HG02610 (cell line): ENCODE results near the gene PCDHAC1.
"Not testable (repeated sequence)": the region's sequence is repeated elsewhere in the genome, so short reads cannot be mapped to it uniquely, and the experiment has no call there.

Experiments used
- ATAC-seq: cut with Tn5 transposase; IDR thresholded peaks from one replicate; pipeline ENCODE4 v1.9.1; 2021; ENCODE audit warnings: mild to moderate bottlenecking, moderate library complexity; ENCODE audit not compliant: unreplicated experiment

The PCDHAC1 gene, protein sequence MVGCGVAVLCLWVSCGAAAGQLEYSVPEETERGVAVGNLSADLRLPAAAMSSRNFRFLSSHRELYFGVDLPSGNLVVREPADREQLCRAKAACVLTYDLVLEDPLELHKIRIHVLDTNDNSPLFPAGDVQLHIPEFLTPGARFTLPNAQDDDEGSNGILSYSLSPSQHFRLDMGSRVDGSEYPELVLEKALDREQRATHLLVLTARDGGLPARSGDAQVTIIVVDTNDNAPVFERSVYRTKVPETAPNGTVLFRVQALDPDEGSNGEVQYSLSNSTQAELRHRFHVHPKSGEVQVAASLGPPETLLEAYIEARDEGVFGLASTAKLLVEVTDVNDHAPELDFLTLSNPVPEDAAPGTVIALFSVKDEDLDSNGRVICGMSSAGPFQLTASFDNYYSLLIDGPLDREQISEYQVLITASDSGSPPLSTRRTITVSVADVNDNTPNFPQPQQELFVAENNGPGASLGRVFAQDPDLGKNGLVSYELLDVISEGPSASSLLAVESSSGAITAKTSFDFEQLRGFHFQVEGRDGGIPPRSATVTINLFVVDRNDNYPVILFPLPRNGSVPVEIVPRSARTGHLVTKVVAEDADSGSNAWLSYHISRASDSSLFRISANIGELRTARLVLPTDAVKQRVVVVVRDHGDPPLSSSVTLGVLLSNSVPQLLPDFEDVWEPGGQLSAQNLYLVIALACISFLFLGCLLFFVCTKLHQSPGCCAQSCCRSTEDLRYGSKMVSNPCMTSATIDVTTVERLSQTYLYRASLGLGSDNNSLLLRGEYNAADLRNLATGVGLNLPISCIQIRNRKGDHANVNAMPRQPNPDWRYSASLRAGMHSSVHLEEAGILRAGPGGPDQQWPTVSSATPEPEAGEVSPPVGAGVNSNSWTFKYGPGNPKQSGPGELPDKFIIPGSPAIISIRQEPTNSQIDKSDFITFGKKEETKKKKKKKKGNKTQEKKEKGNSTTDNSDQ

DNA sequence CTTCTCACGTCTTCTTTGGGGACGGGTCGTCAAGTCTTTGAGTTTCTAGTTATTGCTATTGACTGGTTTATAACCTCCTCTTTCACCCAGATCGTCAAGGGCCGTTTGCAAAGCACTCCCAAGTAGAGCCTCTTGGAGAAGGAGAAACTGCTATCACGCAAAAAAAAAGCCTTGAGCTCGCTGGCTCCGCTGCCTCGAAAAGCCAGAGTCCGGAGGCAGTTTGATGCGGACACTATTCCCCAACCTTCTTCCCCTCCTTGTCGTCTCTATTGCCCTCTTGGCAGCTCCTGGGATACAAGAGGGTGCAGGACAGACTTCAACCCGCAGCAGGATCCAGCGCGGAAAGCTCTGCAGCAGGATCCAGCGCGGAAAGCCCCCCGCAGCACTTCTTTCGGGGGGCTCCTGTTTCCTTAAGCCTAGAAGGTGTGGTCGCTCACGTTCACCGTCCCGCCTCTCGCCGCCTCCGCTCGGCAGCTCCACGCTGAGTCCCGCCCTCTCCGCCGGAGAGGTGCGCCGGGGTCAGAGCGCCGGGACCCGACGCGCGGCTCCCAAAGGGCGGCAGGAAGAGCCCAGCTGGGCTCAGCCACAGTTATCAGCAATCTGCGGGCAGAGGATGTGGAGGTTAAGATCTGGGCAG, at the start of gene PCDHAC1:
PCDHAC1 (plus strand) TSS at position 494 of the 637 bp plus-strand sequence. CDS start 594 bp downstream, outside the sequence.
- no peak for ATAC-seq

DNA sequence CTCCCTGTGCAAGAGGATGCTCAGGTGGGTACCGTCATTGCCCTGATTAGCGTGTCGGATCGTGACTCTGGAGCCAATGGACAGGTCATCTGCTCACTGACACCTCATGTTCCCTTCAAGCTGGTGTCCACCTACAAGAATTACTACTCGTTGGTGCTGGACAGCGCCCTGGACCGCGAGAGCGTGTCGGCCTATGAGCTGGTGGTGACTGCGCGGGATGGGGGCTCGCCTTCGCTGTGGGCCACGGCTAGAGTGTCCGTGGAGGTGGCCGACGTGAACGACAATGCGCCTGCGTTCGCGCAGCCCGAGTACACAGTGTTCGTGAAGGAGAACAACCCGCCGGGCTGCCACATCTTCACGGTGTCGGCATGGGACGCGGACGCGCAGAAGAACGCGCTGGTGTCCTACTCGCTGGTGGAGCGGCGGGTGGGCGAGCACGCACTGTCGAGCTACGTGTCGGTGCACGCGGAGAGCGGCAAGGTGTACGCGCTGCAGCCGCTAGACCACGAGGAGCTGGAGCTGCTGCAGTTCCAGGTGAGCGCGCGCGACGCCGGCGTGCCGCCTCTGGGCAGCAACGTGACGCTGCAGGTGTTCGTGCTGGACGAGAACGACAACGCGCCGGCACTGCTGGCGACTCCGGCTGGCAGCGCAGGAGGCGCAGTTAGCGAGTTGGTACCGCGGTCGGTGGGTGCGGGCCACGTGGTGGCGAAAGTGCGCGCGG, 49.4 kb upstream of the PCDHAC1 start:
- ATAC-seq: not testable (repeated sequence)

DNA sequence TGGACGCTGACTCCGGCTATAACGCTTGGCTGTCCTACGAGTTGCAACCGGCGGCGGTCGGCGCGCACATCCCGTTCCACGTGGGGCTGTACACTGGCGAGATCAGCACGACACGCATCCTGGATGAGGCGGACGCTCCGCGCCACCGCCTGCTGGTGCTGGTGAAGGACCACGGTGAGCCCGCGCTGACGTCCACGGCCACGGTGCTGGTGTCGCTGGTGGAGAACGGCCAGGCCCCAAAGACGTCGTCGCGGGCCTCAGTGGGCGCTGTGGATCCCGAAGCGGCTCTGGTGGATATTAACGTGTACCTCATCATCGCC, 48.9 kb upstream of the PCDHAC1 start:
- no peak for ATAC-seq

DNA sequence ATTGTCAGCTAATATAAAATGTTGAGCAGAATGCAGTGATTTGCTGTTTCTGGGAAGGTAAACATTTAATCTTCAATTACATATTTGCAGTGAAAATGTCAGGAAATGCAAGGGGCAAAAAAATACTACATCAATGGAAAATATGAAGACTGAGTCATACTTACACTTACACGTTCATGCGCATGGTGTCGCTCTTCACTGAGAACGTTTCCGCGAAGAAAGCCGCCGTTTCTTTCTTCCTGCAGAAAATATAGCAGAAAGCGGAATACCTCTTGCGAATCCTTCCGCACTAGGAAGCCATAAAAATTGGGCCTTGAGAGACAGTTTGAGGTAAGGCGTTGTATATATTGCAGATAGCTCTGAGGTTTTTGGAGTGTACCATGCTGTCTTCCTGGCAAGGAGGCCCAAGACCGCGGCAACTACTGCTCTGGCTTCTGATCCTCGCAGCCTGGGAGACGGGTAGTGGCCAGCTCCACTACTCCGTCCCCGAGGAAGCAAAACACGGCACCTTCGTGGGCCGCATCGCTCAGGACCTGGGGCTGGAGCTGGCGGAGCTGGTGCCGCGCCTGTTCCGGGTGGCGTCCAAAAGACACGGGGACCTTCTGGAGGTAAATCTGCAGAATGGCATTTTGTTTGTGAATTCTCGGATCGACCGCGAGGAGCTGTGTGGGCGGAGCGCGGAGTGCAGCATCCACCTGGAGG, 44.1 kb upstream of the PCDHAC1 start, which contains the start of gene PCDHA13:
PCDHA13 (plus strand) TSS at position 236 of the 702 bp plus-strand sequence; CDS start at position 381, 145 bp downstream.
- no peak for ATAC-seq

DNA sequence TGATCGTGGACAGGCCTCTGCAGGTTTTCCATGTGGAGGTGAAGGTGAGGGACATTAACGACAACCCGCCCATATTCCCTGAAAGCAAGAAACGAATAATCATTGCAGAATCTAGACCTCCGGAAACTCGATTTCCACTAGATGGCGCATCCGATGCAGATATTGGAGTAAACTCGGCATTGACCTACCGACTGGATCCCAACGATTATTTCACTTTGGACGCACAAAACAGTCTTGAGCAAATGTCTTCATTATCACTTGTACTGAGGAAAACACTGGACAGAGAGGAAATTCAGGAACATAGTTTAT, 43.6 kb upstream of the PCDHAC1 start:
- no peak for ATAC-seq

DNA sequence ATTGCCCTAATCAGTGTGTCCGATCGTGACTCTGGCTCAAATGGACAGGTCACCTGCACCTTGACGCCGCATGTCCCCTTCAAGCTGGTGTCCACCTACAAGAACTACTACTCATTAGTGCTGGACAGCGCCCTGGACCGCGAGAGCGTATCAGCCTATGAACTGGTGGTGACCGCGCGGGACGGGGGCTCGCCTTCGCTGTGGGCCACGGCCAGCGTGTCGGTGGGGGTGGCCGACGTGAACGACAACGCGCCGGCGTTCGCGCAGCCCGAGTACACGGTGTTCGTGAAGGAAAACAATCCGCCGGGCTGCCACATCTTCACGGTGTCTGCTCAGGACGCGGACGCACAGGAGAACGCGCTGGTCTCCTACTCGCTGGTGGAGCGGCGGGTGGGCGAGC, 42.7 kb upstream of the PCDHAC1 start:
- ATAC-seq: no peak

DNA sequence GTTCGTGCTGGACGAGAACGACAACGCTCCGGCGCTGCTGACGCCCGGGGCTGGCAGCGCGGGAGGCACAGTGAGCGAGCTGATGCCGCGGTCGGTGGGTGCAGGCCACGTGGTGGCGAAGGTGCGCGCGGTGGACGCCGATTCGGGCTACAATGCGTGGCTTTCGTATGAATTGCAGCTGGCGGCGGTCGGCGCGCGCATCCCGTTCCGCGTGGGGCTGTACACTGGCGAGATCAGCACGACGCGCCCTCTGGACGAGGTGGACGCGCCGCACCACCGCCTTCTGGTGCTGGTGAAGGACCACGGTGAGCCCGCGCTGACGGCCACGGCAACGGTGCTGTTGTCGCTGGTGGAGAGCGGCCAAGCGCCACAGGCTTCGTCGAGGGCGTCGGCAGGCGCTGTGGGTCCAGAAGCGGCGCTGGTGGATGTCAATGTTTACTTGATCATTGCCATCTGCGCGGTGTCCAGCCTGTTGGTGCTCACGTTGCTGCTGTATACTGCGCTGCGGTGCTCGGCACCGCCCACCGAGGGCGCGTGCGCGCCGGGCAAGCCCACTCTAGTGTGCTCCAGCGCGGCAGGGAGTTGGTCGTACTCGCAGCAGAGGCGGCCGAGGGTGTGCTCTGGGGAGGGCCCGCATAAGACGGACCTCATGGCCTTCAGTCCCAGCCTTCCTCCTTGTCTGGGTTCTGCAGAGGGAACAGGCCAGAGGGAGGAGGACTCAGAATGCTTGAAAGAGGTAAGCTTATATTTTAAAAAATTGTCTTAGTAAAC, 42.0 kb upstream of the PCDHAC1 start:
- ATAC-seq: no peak

DNA sequence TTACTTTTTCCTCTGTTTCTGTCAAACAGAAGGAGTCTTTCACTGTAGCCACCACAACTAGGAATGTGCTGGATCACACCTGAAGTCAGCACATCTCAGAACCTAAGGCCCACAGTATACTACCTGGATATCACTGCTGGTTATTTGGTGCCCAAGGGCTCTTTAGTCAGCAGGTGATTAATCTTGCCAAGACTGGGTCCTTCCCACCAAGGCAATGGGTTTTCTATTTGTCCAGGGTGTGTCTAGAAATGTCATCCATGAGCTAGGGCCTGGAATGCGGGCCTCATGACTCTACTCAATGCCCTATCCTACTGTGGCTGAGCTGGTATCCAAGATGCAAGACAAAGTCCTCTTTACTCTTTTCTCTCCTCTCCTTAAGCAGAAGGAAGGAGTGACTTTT, 9.8 kb upstream of the PCDHAC1 start:
- ATAC-seq: no peak

DNA sequence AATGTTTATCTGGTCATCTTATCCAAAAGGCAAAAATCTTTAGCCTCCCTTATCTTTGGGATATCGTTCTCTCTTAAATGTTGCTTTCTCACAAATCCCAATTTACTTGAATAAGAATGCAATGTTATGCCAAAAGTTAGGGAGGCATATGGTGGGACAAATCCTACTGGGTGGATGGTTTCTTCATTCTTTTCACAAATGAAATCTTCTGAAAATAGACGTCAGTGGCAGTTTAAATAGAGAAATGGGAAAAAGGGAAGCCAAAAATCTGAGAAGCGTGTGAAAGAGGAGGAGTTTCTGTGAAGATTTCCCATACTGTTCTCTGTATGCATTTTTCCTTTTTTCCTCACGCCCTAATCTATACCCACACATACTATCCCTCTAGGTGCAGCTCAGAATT, 2.5 kb upstream of the PCDHAC1 start:
- no peak for ATAC-seq

DNA sequence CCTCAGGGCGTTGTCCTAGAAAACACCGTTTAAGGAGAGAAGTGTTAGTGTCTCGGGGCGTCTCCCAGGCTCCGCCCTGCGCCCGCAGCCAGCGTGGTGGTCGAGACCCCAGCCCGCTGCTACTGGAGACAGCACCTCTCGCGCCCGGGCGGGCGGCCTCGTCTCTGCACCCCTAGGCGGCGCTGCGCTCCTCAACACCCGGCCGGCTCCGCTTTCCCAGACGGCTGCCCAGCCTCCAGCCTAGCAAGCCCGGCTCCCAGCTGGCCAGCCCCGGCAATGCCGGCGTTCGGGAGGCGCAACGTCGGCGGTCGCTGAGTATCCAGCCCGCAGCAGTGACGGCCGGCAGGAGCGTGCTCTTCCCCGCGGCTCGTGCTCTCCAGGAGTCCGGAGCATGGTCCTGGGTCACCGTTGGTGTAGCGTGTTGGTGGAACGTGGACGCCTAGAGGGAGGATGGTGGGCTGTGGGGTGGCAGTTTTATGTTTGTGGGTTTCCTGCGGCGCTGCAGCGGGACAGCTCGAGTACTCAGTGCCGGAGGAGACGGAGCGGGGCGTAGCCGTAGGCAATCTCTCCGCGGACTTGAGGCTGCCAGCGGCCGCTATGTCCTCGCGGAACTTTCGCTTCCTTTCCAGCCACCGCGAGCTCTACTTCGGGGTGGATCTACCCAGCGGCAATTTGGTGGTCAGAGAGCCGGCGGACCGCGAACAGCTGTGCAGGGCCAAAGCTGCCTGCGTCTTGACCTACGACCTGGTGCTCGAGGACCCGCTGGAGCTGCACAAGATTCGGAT, 536 bp downstream of the PCDHAC1 start:
- ATAC-seq: no peak

DNA sequence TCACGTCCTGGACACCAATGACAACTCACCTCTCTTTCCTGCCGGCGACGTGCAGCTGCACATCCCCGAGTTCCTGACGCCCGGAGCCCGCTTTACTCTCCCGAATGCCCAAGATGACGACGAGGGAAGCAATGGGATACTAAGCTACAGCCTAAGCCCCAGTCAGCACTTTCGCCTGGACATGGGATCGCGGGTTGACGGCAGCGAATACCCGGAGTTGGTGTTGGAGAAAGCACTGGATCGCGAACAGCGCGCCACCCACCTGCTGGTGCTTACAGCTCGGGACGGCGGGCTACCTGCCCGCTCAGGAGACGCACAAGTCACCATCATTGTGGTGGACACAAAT, 1.1 kb downstream of the PCDHAC1 start:
- no peak for ATAC-seq

DNA sequence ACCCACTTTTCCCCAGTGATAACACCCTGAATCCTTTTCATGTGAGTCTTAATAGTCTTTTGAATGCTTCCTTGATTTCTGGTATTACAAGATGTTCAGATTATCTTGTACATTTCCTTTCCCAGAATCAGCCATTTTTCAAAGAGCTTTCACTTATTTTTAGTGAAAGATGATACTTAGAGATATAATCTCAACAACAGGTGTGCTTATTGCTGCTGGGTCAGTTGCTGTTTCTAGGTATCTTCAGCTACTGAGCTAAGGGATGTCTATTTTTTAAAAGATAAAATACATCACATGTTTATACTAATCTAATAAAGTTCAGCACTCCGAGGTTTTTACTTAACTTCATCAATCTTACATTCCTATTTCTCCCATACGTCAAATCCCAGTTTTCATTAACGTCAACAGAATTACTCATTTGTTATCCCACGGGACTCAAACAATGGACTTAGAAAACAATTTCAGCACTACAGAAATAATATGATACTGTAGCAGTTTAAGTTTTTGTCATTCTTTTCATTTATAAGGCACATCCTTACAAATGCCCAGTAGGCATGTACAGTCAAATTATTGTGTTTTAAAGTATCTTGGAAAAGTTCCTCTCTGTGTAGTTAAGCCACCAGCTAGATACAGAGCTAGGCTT, 9.0 kb downstream of the PCDHAC1 start:
- no peak for ATAC-seq

DNA sequence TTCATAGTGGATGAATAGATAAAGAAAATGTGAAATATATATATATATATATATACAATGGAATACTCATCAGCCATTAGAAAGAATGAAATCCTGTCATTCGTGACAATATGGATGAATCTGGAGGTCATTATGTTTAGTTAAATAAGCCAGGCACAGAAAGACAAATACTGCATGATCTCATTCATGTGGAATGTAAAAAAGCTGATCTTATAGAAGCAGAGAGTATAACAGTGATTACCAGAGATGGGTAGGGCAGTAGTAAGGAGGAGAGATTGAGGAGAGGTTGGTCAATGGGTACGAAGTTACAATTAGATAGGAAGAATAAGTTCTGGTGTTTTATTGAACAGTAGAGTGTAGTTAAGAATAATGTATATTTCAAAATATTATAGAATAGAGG, 20.5 kb downstream of the PCDHAC1 start:
- no peak for ATAC-seq

DNA sequence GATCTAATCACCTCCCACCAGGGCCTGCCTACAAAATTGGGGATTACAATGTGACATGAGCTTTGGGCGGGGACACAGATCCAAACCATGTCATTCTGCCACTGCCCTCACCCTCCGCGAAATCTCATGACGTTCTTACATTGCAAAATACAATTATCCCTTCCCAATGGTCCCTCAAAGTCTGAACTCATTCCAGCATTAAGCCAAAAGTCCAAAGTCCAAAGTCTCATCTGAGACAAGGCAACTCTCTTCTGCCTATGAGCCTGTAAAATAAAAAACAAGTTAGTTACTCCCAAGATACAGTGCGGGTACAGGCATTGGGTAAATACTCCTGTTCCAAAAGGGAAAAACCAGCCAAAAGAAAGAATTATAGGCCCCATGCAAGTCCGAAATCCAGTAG, 25.5 kb downstream of the PCDHAC1 start:
- no peak for ATAC-seq

DNA sequence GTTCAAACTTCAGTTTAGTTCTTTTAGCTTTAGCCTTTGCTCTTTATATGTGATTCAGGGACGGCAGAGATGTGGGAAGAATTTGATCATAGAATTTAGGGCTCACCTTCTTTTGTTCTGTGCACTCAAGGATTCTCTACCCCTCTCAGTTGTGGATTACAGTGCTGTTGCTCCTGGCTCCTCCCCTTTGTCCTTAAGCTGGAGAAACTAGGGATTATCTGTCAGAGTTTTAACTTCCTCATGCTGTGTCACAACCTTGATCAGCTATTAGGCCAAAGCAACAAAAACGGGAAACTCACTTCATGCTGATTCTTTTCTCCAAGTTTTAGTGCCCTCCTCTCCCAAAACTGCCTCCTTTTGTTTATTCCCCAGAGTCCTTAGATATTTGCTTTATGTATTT, 27.1 kb downstream of the PCDHAC1 start:
- ATAC-seq: no peak

DNA sequence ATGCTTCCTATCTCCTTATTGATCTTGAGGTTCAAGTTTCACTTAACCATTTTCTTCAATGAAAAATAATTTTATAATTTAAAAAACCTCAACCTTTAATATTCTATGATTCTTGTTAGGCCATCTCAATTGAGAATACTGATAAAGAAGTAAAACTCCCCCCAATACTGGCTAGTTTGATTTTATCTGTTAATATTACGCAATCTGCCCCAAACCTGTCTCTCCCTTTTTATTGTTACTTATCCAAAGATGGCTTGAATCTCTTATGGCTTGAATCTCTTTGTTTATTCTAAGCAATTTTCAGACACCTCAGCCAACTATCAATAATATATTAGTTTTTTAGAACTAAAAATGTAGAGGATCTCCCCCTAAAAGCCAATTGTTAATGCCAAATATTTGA, 36.1 kb downstream of the PCDHAC1 start:
- ATAC-seq: no peak

DNA sequence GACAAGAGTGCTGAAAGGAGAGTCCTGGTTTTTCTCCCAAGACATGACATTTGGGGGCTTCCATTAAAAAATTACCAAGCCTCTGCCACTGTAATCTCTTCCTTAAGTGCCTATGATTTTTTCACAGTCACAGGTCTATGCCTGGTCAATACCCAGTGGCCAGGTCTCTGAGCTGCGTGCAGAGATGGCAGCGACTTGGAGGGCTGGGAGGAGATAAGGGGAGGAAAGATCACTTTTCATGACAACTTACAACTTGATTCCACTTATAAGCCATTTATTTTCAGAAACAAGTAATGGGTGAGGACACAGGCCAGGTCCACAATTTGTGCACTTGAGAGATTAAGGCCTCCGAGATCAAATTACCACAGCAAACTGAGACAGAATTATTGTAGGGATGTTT, 38.3 kb downstream of the PCDHAC1 start:
- ATAC-seq: no peak

DNA sequence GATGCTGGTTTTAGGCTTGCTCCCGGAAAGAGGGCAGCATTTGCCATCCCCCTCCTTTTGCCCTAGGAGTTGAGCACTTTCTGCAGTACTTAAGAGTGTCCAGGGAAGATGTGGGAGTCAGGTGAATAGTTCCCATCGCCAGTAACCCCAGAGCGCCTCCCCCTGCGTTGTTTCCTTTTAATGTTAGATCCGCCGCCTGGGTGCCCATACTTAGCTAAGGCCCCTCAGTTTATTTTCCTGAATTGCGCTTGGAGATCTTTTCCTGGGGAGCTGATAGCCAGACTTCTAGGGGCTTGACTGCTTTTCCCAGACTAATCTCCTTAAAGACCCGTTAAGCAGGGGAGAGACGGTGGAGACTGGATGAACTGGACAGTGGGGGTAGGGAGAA, 39.8 kb downstream of the PCDHAC1 start:
- ATAC-seq: no peak
